T-helper 1 cell treated with Interleukin-12 subunit alpha and Interleukin-12 subunit beta and Interleukin-4 antibody, amounts not matched to agents 30 μg/mL and 1 μg/mL, for 36 hours (primary cell): ENCODE measurements around the gene KEL.

Experiments
- H3K27ac Mint-ChIP-seq: one replicate; pipeline ENCODE4 v1.8.0; 2021; ENCODE audit warnings: mild to moderate bottlenecking, mixed read lengths
- H3K27me3 Mint-ChIP-seq: one replicate; pipeline ENCODE4 v1.8.0; 2021; ENCODE audit warnings: low read depth, mixed read lengths
- H3K36me3 Mint-ChIP-seq: one replicate; pipeline ENCODE4 v1.8.0; 2021; ENCODE audit warnings: low read depth, mixed read lengths
- H3K4me1 Mint-ChIP-seq: one replicate; pipeline ENCODE4 v1.8.0; 2021; ENCODE audit warnings: low read depth, mixed read lengths
- H3K4me3 Mint-ChIP-seq: one replicate; pipeline ENCODE4 v1.8.0; 2021; ENCODE audit warnings: mild to moderate bottlenecking, moderate library complexity, mixed read lengths
- H3K9me3 Mint-ChIP-seq: one replicate; pipeline ENCODE4 v1.8.0; 2021; ENCODE audit warnings: mixed read lengths

The KEL gene

GRCh38 chr7:142927085-142927745 is 34.9 kb downstream of the KEL start:
- Mint-ChIP-seq H3K27ac (no peak overlapping the region), H3K4me3 (no peak overlapping the region)

DNA sequence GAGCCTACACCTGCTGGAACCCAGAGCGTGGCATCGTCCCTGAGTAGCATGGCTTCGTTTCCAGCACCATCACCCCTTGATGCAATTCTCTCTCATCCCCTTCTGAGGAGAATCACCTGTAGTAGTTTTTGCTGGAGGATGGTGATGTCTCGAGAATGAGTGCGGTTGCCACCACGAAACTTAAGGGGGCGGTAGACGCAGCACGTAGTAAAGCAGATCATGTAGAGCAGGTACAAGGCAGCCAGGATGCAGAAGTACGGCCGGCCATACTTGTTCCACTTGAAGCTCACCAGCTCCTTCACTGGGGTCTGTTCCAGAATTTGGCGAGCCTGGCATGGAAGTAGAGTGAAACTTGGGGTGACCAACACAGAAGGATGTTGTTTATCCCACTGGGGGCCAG is 36.8 kb downstream of the KEL start:
- Mint-ChIP-seq H3K27ac (no peak overlapping the region), H3K9me3 (no peaks in the 10 kb centered on the region), H3K4me1 (no peaks in the 10 kb centered on the region), H3K36me3 (no peaks in the 10 kb centered on the region), H3K4me3 (no peak overlapping the region), H3K27me3 (peaks cover 10% of the 10 kb centered on the region)

More at GRCh38 chr7:142927085-142927745, 34.9 kb downstream of the KEL start:
- Mint-ChIP-seq H3K27me3 (peaks cover 6% of the 10 kb centered on the region), H3K36me3 (no peaks in the 10 kb centered on the region), H3K9me3 (no peaks in the 10 kb centered on the region), H3K4me1 (no peaks in the 10 kb centered on the region)

DNA sequence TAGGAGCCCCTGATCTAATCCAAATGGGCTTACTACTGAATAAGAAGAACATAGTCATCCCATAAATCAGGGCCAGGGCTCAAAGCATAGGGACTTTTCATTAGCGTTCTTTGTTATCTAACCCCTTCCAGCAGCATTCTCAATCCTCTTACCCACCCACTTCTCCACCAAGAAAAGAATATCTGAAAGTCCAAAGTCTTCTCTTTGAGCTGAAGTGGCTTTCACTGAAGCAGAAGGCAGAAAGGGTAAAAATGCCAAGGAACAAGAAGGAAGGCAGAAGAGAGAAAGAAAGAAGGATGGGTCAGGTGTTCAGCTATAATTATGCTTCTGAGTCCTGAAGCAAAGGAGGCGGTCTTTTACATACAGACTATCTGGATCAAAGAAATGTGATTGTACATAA is 38.8 kb downstream of the KEL start:
- H3K9me3 Mint-ChIP-seq = no peaks in the 10 kb centered on the region
- H3K27ac Mint-ChIP-seq = no peak overlapping the region
- no peak overlapping the region for H3K4me3 Mint-ChIP-seq
- no peaks in the 10 kb centered on the region for H3K36me3 Mint-ChIP-seq
- peaks cover 10% of the 10 kb centered on the region for H3K27me3 Mint-ChIP-seq
- no peaks in the 10 kb centered on the region for H3K4me1 Mint-ChIP-seq

- Mint-ChIP-seq H3K9me3 (no peaks in the 10 kb centered on the region), H3K27ac (no peak overlapping the region), H3K27me3 (peaks cover 15% of the 10 kb centered on the region), H3K36me3 (no peaks in the 10 kb centered on the region), H3K4me1 (no peaks in the 10 kb centered on the region), H3K4me3 (no peak overlapping the region)
Measured at GRCh38 chr7:142919656-142920055, 42.5 kb downstream of the KEL start.

- H3K4me1 Mint-ChIP-seq = no peaks in the 10 kb centered on the region
- peaks cover 21% of the 10 kb centered on the region for H3K27me3 Mint-ChIP-seq
- H3K9me3 Mint-ChIP-seq = no peaks in the 10 kb centered on the region
Measured at GRCh38 chr7:142918901-142919300, 43.3 kb downstream of the KEL start.

GRCh38 chr7:142917447-142917846 is 44.7 kb downstream of the KEL start:
- Mint-ChIP-seq H3K4me3 (no peak overlapping the region), H3K36me3 (no peaks in the 10 kb centered on the region), H3K9me3 (no peaks in the 10 kb centered on the region), H3K4me1 (peaks cover 2% of the 10 kb centered on the region), H3K27me3 (peaks cover 21% of the 10 kb centered on the region), H3K27ac (no peak overlapping the region)

More at GRCh38 chr7:142918901-142919300, 43.3 kb downstream of the KEL start:
- Mint-ChIP-seq H3K27ac (no peak overlapping the region), H3K4me3 (no peak overlapping the region), H3K36me3 (no peaks in the 10 kb centered on the region)

- Mint-ChIP-seq H3K9me3 (no peaks in the 10 kb centered on the region), H3K4me3 (no peak overlapping the region), H3K27ac (no peak overlapping the region), H3K4me1 (peaks cover 2% of the 10 kb centered on the region), H3K27me3 (peaks cover 16% of the 10 kb centered on the region), H3K36me3 (no peaks in the 10 kb centered on the region)
Measured at GRCh38 chr7:142916508-142916907, 45.7 kb downstream of the KEL start.

DNA sequence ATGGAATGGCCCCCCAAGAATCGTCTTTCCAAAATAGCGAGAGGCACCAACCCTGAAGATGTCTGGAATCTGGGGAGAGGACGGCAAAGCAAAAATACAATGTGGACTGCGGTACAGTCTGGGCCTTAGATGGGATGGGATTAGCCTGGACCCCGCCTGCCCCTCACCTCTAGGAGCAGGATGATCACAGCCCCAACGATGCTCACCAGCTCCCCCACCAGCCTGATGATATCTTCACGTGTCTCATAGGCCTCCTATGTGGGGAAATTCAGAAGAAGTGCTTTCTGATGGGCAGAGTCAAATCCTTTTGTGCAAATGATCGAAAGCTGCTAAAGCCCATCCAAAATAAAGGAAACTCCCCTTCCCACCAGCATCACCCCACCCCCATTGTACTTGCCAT is 46.8 kb downstream of the KEL start:
- Mint-ChIP-seq H3K27me3 (peaks cover 16% of the 10 kb centered on the region), H3K27ac (no peak overlapping the region), H3K4me3 (no peak overlapping the region), H3K4me1 (peaks cover 2% of the 10 kb centered on the region), H3K9me3 (no peaks in the 10 kb centered on the region), H3K36me3 (no peaks in the 10 kb centered on the region)

GRCh38 chr7:142914121-142914520 is 48.0 kb downstream of the KEL start:
- peaks cover 2% of the 10 kb centered on the region for H3K4me1 Mint-ChIP-seq
- H3K27me3 Mint-ChIP-seq = peaks cover 16% of the 10 kb centered on the region
- no peak overlapping the region for H3K4me3 Mint-ChIP-seq
- no peaks in the 10 kb centered on the region for H3K9me3 Mint-ChIP-seq
- H3K36me3 Mint-ChIP-seq = no peaks in the 10 kb centered on the region
- no peak overlapping the region for H3K27ac Mint-ChIP-seq

DNA sequence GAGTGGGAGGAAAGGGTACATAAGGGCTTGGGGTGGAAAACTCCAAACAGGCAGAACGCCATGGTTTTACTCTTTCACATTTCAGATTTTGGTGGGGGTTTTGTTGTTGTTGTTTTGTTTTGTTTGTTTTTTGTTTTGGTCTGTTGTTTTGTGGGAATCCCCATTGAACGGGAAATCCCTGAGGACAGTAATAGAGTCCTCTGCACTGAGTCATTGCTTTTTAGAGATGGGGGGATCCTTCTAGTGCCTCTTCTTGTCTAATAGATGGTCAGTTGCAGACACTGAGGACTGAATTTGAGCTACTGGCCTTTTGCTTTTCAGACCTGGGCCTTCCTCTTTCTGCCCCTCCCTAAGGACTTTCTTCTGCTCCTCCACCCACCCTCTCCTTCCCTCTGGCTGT is 48.6 kb downstream of the KEL start:
- H3K9me3 Mint-ChIP-seq = no peaks in the 10 kb centered on the region
- no peak overlapping the region for H3K4me3 Mint-ChIP-seq
- no peak overlapping the region for H3K27ac Mint-ChIP-seq
- H3K4me1 Mint-ChIP-seq = peaks cover 2% of the 10 kb centered on the region
- no peaks in the 10 kb centered on the region for H3K36me3 Mint-ChIP-seq
- peaks cover 16% of the 10 kb centered on the region for H3K27me3 Mint-ChIP-seq

DNA sequence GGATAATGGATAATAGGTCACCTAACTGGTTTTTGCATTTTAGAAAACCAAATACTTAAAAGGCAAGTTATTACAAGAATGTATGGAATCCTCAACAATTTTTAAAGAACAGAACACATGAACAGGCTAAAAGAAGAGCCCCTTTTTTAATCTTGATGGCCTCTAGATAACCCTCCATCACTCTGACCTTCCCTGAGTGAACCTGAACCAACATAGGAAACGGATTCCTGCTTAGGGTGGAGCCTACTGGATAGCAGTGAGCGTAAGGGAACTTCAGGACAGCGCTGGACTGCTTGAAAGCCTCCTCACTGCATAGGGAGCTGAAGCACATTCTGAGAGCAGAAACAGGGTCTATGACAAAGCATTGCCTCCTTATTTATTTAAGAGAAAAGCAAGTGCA is 49.1 kb downstream of the KEL start:
- Mint-ChIP-seq H3K9me3 (no peaks in the 10 kb centered on the region), H3K4me3 (no peak overlapping the region), H3K27ac (no peak overlapping the region), H3K27me3 (peaks cover 13% of the 10 kb centered on the region), H3K4me1 (peaks cover 2% of the 10 kb centered on the region), H3K36me3 (no peaks in the 10 kb centered on the region)

GRCh38 chr7:142910481-142910880 is 51.7 kb downstream of the KEL start:
- Mint-ChIP-seq H3K36me3 (no peaks in the 10 kb centered on the region), H3K4me1 (peaks cover 2% of the 10 kb centered on the region), H3K4me3 (no peak overlapping the region), H3K9me3 (no peaks in the 10 kb centered on the region), H3K27ac (no peak overlapping the region), H3K27me3 (peaks cover 5% of the 10 kb centered on the region)

DNA sequence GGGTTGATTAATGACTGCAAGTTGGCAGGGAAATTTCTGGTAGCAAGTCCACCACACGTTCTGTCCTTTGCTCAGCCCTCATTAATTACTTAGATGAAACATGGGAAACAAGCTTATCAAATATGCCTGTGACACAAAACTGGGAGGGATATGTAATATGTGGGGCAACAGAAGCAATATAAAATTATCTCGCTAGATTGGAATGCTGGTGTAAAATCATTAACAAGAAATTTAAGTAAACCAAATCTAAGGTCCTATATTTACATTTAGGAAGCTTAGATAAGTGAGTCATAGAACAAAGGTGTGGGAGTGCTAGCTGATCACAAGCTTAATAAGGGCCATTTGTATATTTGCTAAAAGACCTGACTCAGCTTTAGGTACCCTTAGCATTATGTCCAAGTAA is 52.1 kb downstream of the KEL start:
- Mint-ChIP-seq H3K27ac (no peak overlapping the region), H3K4me1 (peaks cover 2% of the 10 kb centered on the region), H3K27me3 (peaks cover 5% of the 10 kb centered on the region), H3K4me3 (no peak overlapping the region), H3K9me3 (no peaks in the 10 kb centered on the region), H3K36me3 (no peaks in the 10 kb centered on the region)

GRCh38 chr7:142908921-142909890 is 53.0 kb downstream of the KEL start:
- H3K4me1 Mint-ChIP-seq = peaks cover 2% of the 10 kb centered on the region
- H3K27ac Mint-ChIP-seq = no peak overlapping the region
- no peaks in the 10 kb centered on the region for H3K9me3 Mint-ChIP-seq
- no peak overlapping the region for H3K4me3 Mint-ChIP-seq
- H3K36me3 Mint-ChIP-seq = no peaks in the 10 kb centered on the region
- peaks cover under 1% of the 10 kb centered on the region for H3K27me3 Mint-ChIP-seq

DNA sequence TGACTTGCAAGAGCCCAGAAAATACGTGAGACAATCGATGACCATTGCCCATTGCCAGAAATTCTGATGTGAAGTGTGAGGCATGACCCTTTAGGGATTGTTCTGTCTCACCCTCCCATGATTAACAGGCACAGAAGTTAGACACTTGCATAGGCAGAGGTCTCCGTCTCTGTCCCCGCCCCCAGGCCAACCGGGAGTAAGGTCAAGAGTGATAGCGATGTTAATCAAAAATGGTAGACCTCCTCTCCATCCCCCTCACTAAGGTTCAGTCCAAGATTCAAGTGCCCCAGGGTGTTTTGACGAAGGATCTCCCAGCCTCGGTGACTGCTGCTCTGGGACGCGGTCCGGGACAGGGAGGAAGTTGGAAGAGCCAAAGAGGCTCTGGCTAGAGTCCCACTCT is 53.9 kb downstream of the KEL start:
- no peak overlapping the region for H3K27ac Mint-ChIP-seq
- H3K9me3 Mint-ChIP-seq = no peaks in the 10 kb centered on the region
- no peaks in the 10 kb centered on the region for H3K27me3 Mint-ChIP-seq
- no peaks in the 10 kb centered on the region for H3K4me1 Mint-ChIP-seq
- H3K36me3 Mint-ChIP-seq = no peaks in the 10 kb centered on the region
- no peak overlapping the region for H3K4me3 Mint-ChIP-seq
